Globus pallidus (tissue), 1 donor: ENCODE measurements around the gene METAP2.

Experiments used
- DNase-seq: peaks from one replicate; pipeline ENCODE4 v3.0.0-alpha.2; 2015; ENCODE audit warnings: low spot score

METAP2 gene

GRCh38 chr12:95549392-95550084 is 75.6 kb downstream of the METAP2 start:
- no peak for DNase-seq

GRCh38 chr12:95551305-95551704 is 77.4 kb downstream of the METAP2 start, which contains the start of gene USP44:
USP44 (minus strand) TSS chr12:95551476; CDS start chr12:95534256, 17,220 bp downstream.
- no peak for DNase-seq

GRCh38 chr12:95551913-95552516 is 78.1 kb downstream of the METAP2 start:
- DNase-seq, result no peak

- DNase-seq, result no peak
Observed at GRCh38 chr12:95553197-95553943, 79.4 kb downstream of the METAP2 start.

- DNase-seq, result no peak
Observed at GRCh38 chr12:95554532-95555071, 80.7 kb downstream of the METAP2 start.

- DNase-seq, result no peak
Observed at GRCh38 chr12:95557625-95558024, 83.7 kb downstream of the METAP2 start.
